Parathyroid adenoma (tissue), 2 donors: ENCODE measurements around the gene CEP135.

ENCODE experiments used
- H2AFZ ChIP-seq: fragments of 300-600 bp; sonication (generic); one replicate; pipeline ENCODE4 v1.7.0; 2017; ENCODE audit warnings: antibody characterized with exemption, mild to moderate bottlenecking
- H3K27ac ChIP-seq: fragments of 300-600 bp; sonication (generic); one replicate; pipeline ENCODE4 v1.7.0; 2017
- H3K27me3 ChIP-seq: fragments of 300-600 bp; sonication (generic); one replicate; pipeline ENCODE4 v1.7.0; 2017; ENCODE audit warnings: low read length; ENCODE audit not compliant: control insufficient read depth, insufficient read depth
- H3K36me3 ChIP-seq: fragments of 300-600 bp; sonication (generic); one replicate; pipeline ENCODE4 v1.7.0; 2017; ENCODE audit warnings: low read length; ENCODE audit not compliant: control insufficient read depth, insufficient read depth
- H3K4me1 ChIP-seq: fragments of 300-600 bp; sonication (generic); one replicate; pipeline ENCODE4 v1.7.0; 2017; ENCODE audit warnings: control low read depth
- H3K4me2 ChIP-seq: fragments of 300-600 bp; sonication (generic); one replicate; pipeline ENCODE4 v1.7.0; 2017; ENCODE audit warnings: low read length
- H3K4me3 ChIP-seq: fragments of 300-600 bp; sonication (generic); one replicate; pipeline ENCODE4 v1.7.0; 2017; ENCODE audit warnings: low read depth, low read length
- H3K79me2 ChIP-seq: fragments of 300-600 bp; sonication (generic); one replicate; pipeline ENCODE4 v1.7.0; 2017; ENCODE audit warnings: control low read depth
- H3K9ac ChIP-seq: fragments of 300-600 bp; sonication (generic); one replicate; pipeline ENCODE4 v1.7.0; 2017; ENCODE audit warnings: mild to moderate bottlenecking
- H3K9me3 ChIP-seq: fragments of 300-600 bp; sonication (generic); one replicate; pipeline ENCODE4 v1.7.0; 2017; ENCODE audit warnings: low read length; ENCODE audit not compliant: control insufficient read depth
- CTCF ChIP-seq: fragments of 300-600 bp; sonication (generic); IDR thresholded peaks from one replicate; pipeline ENCODE4 v1.7.0; 2017; ENCODE audit warnings: antibody characterized with exemption, mild to moderate bottlenecking
- donor health status: primary hyperparathyroidism.

The CEP135 gene

DNA sequence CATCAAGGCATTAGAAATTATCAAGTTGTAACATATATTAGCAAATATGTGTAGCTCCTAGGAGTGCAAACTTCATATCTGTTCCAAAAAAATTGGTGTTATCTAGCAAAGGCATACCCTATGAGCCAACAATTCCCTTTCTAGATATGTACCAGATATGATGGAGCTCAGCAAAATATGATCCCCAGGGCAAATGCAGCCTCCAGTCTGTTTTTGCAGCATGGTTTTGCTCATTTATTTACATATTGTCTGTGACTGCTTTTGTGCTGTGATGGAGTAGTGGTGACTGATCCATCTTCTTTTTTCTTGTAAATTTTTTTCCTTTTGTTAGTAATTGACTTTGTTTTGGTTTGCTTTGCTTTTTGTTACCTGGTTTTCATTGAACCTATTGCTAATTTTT is 41.0 kb downstream of the CEP135 start:
- Histone ChIP-seq H3K4me1 (no peaks in the 10 kb centered on the region), H3K36me3 (no peaks in the 10 kb centered on the region), H3K27ac (no peak overlapping the region), H3K9me3 (no peaks in the 10 kb centered on the region), H3K4me3 (no peak overlapping the region), H3K9ac (no peak overlapping the region), H3K27me3 (no peaks in the 10 kb centered on the region), H3K4me2 (no peak overlapping the region), H2AFZ (no peak overlapping the region), H3K79me2 (no peaks in the 10 kb centered on the region)
- TF ChIP-seq CTCF = no peak

GRCh38 chr4:55993994-55994663 is 45.4 kb downstream of the CEP135 start:
- no peak for TF ChIP-seq CTCF
- Histone ChIP-seq H3K4me3 (no peak overlapping the region), H3K79me2 (no peaks in the 10 kb centered on the region), H3K4me1 (no peaks in the 10 kb centered on the region), H3K27ac (no peak overlapping the region), H2AFZ (no peak overlapping the region), H3K4me2 (no peak overlapping the region), H3K36me3 (no peaks in the 10 kb centered on the region), H3K9me3 (no peaks in the 10 kb centered on the region), H3K9ac (no peak overlapping the region), H3K27me3 (no peaks in the 10 kb centered on the region)

- Histone ChIP-seq H3K9ac (no peak overlapping the region), H3K4me3 (no peak overlapping the region), H3K27ac (no peak overlapping the region), H3K79me2 (no peaks in the 10 kb centered on the region), H3K9me3 (no peaks in the 10 kb centered on the region), H3K4me2 (no peak overlapping the region), H3K36me3 (no peaks in the 10 kb centered on the region), H3K4me1 (no peaks in the 10 kb centered on the region), H2AFZ (no peak overlapping the region), H3K27me3 (no peaks in the 10 kb centered on the region)
- TF ChIP-seq CTCF = no peak
Measured at GRCh38 chr4:55996646-55997045, 47.9 kb downstream of the CEP135 start.

DNA sequence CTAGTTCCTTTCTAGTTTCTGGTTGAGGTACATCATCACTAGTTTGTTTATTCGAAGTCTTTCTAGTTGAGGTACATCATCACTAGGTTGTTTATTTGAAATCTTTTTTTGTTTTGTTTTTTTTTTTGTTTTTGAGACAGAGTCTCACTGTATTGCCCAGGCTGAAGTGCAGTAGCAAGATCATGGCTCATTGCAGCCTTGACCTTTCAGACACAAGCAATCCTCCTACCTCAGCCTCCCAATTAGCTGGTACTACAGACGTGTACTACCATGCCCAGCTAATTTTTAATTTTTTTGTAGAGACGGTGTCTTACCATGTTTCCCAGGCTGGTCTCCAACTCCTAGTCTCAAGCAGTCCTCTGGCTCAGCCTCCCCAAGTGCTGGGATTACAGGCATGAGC is 54.9 kb downstream of the CEP135 start:
- Histone ChIP-seq H3K27ac (no peak overlapping the region), H3K36me3 (no peaks in the 10 kb centered on the region), H3K79me2 (no peaks in the 10 kb centered on the region), H3K4me2 (no peak overlapping the region), H3K9ac (no peak overlapping the region), H3K4me3 (no peak overlapping the region), H3K27me3 (no peaks in the 10 kb centered on the region), H3K4me1 (no peaks in the 10 kb centered on the region), H3K9me3 (no peaks in the 10 kb centered on the region), H2AFZ (no peak overlapping the region)
- TF ChIP-seq CTCF = no peak

GRCh38 chr4:56004235-56004634 is 55.5 kb downstream of the CEP135 start:
- no peaks in the 10 kb centered on the region for H3K4me1 ChIP-seq
- no peak overlapping the region for H2AFZ ChIP-seq
- H3K4me3 ChIP-seq = no peak overlapping the region
- H3K27me3 ChIP-seq = no peaks in the 10 kb centered on the region
- H3K79me2 ChIP-seq = no peaks in the 10 kb centered on the region
- no peaks in the 10 kb centered on the region for H3K9me3 ChIP-seq
- no peak overlapping the region for H3K9ac ChIP-seq
- no peak overlapping the region for H3K4me2 ChIP-seq
- no peak overlapping the region for H3K27ac ChIP-seq
- TF ChIP-seq CTCF = no peak
- no peaks in the 10 kb centered on the region for H3K36me3 ChIP-seq
